NCI-H146 treated with DMSO at 0.1 percent for 48 hours (cell line): Measurements from ENCODE around the gene AMACR.

Experiments
- DNase-seq: peaks from one replicate; lab custom pipeline; 2025; ENCODE audit not compliant: unreplicated experiment; lab: John Stamatoyannopoulos, UW

The AMACR gene

GRCh38 chr5:34009610-34010009, 1.8 kb upstream of the AMACR start:
- no peak for DNase-seq

- DNase-seq = no peak
Measured at GRCh38 chr5:34008802-34009201, 952 bp upstream of the AMACR start.

- no peak for DNase-seq
Measured at GRCh38 chr5:34007201-34007620, 639 bp downstream of the AMACR start.

- DNase-seq = no peak
Measured at GRCh38 chr5:34005681-34006080, 2.2 kb downstream of the AMACR start.

GRCh38 chr5:34005211-34005610, 2.6 kb downstream of the AMACR start:
- DNase-seq = no peak

- no peak for DNase-seq
Measured at GRCh38 chr5:34003941-34004340, 3.9 kb downstream of the AMACR start.

- no peak for DNase-seq
Measured at GRCh38 chr5:34002629-34003328, 5.1 kb downstream of the AMACR start.

- DNase-seq = peak; percentile 93
Measured at GRCh38 chr5:34001241-34001841, 6.5 kb downstream of the AMACR start.

- DNase-seq = no peak
Measured at GRCh38 chr5:33999978-34000377, 7.9 kb downstream of the AMACR start.

GRCh38 chr5:33997331-33997983, 10.4 kb downstream of the AMACR start:
- peak; percentile 12 for DNase-seq

GRCh38 chr5:33995865-33996264, 12.0 kb downstream of the AMACR start:
- no peak for DNase-seq

GRCh38 chr5:33994845-33995244, 13.0 kb downstream of the AMACR start:
- no peak for DNase-seq

GRCh38 chr5:33992864-33993263, 15.0 kb downstream of the AMACR start:
- no peak for DNase-seq

GRCh38 chr5:33985447-33985846, 22.4 kb downstream of the AMACR start:
- no peak for DNase-seq

- DNase-seq = no peak
Measured at GRCh38 chr5:33984671-33985124, 23.2 kb downstream of the AMACR start, which contains the start of gene SLC45A2. SLC45A2 (minus strand) TSS chr5:33984693; CDS start chr5:33984583, 110 bp downstream.

- DNase-seq = no peak
Measured at GRCh38 chr5:33984178-33984577, 23.7 kb downstream of the AMACR start.

- no peak for DNase-seq
Measured at GRCh38 chr5:33981408-33982162, 26.3 kb downstream of the AMACR start.

GRCh38 chr5:33980030-33980429, 27.8 kb downstream of the AMACR start:
- no peak for DNase-seq

- DNase-seq = no peak
Measured at GRCh38 chr5:33978306-33978705, 29.5 kb downstream of the AMACR start.

GRCh38 chr5:33976307-33976706, 31.5 kb downstream of the AMACR start:
- no peak for DNase-seq

- no peak for DNase-seq
Measured at GRCh38 chr5:33975852-33976251, 32.0 kb downstream of the AMACR start.
